Parathyroid adenoma (tissue), 2 donors: ENCODE data around the gene OSBPL2.

Experiments
- H2AFZ ChIP-seq: fragments of 300-600 bp; sonication (generic); one replicate; pipeline ENCODE4 v1.7.0; 2017; ENCODE audit warnings: antibody characterized with exemption, mild to moderate bottlenecking
- H3K27ac ChIP-seq: fragments of 300-600 bp; sonication (generic); one replicate; pipeline ENCODE4 v1.7.0; 2017
- H3K27me3 ChIP-seq: fragments of 300-600 bp; sonication (generic); one replicate; pipeline ENCODE4 v1.7.0; 2017; ENCODE audit warnings: low read length; ENCODE audit not compliant: control insufficient read depth, insufficient read depth
- H3K36me3 ChIP-seq: fragments of 300-600 bp; sonication (generic); one replicate; pipeline ENCODE4 v1.7.0; 2017; ENCODE audit warnings: low read length; ENCODE audit not compliant: control insufficient read depth, insufficient read depth
- H3K4me1 ChIP-seq: fragments of 300-600 bp; sonication (generic); one replicate; pipeline ENCODE4 v1.7.0; 2017; ENCODE audit warnings: control low read depth
- H3K4me2 ChIP-seq: fragments of 300-600 bp; sonication (generic); one replicate; pipeline ENCODE4 v1.7.0; 2017; ENCODE audit warnings: low read length
- H3K4me3 ChIP-seq: fragments of 300-600 bp; sonication (generic); one replicate; pipeline ENCODE4 v1.7.0; 2017; ENCODE audit warnings: low read depth, low read length
- H3K79me2 ChIP-seq: fragments of 300-600 bp; sonication (generic); one replicate; pipeline ENCODE4 v1.7.0; 2017; ENCODE audit warnings: control low read depth
- H3K9ac ChIP-seq: fragments of 300-600 bp; sonication (generic); one replicate; pipeline ENCODE4 v1.7.0; 2017; ENCODE audit warnings: mild to moderate bottlenecking
- H3K9me3 ChIP-seq: fragments of 300-600 bp; sonication (generic); one replicate; pipeline ENCODE4 v1.7.0; 2017; ENCODE audit warnings: low read length; ENCODE audit not compliant: control insufficient read depth
- TF ChIP-seq, protein P1 (sequence below): fragments of 300-600 bp; sonication (generic); IDR thresholded peaks from one replicate; pipeline ENCODE4 v1.7.0; 2017; ENCODE audit warnings: antibody characterized with exemption, mild to moderate bottlenecking
- donor health status: primary hyperparathyroidism.

OSBPL2 gene

DNA sequence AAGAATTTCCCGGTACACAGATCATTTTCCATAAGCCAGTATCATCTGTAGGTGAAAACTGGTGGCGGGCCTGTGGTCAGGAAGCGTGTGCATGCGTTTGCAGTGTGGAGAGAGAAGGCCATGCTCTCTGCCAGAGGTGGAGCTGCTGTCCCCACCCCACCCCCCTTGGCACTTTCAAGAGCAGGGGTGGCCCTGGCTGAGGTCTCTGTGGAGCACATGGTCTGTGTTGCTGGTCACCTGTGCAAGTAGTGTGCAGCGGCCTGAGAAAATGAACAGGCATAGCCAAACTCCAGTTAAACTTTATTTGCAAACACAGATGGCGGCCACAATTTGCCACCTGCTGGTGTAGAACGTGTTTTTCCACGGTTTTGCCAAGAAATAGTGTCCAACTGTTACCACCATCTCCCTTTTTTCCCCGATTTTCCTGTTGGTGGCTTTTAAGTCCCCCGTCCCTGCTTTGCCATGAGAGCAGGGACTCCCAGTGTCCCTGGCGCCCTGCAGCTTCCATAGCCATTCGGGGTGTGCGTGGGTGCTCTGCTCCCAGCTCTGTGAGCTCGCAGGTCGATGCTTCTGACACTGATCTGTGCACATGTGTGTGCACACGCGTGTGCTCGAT lies 66.9 kb downstream of the OSBPL2 start:
- no peak overlapping the region for H2AFZ ChIP-seq
- peaks cover 19% of the 10 kb centered on the region for H3K79me2 ChIP-seq
- H3K4me3 ChIP-seq = no peak overlapping the region
- H3K27me3 ChIP-seq = no peaks in the 10 kb centered on the region
- H3K27ac ChIP-seq = no peak overlapping the region
- H3K9ac ChIP-seq = no peak overlapping the region
- no peaks in the 10 kb centered on the region for H3K36me3 ChIP-seq
- H3K9me3 ChIP-seq = no peaks in the 10 kb centered on the region
- TF ChIP-seq, protein P1, sequence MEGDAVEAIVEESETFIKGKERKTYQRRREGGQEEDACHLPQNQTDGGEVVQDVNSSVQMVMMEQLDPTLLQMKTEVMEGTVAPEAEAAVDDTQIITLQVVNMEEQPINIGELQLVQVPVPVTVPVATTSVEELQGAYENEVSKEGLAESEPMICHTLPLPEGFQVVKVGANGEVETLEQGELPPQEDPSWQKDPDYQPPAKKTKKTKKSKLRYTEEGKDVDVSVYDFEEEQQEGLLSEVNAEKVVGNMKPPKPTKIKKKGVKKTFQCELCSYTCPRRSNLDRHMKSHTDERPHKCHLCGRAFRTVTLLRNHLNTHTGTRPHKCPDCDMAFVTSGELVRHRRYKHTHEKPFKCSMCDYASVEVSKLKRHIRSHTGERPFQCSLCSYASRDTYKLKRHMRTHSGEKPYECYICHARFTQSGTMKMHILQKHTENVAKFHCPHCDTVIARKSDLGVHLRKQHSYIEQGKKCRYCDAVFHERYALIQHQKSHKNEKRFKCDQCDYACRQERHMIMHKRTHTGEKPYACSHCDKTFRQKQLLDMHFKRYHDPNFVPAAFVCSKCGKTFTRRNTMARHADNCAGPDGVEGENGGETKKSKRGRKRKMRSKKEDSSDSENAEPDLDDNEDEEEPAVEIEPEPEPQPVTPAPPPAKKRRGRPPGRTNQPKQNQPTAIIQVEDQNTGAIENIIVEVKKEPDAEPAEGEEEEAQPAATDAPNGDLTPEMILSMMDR = no peak
- no peak overlapping the region for H3K4me2 ChIP-seq
- peaks cover 11% of the 10 kb centered on the region for H3K4me1 ChIP-seq

DNA sequence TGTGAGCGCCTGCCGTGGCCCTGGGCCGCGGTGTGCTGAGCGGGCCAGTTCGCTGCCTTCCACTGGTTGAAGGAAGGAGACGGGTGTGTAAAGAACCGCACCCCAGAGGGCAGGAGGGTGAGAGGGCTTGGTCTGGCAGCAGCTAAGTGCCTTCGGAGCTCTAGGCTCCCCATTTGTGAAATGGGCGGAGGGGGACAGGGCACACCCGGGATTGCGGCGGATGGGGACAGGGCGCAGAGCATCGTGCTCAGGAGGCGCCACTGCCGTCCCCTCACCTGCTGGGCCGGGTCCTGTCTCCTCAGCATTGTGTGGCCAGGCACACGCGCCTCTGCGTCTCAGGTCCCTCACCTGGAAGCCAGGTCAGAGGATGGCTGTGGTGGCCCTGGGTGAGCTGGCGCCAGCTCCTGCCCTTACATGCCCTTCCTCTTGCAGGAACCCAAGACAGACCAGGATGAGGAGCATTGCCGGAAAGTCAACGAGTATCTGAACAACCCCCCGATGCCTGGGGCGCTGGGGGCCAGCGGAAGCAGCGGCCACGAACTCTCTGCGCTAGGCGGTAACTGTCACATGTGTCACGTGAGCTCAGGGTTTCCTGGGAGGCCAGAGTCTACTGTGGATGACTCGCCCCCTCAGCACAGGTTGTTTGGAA lies 67.6 kb downstream of the OSBPL2 start:
- H3K9me3 ChIP-seq = no peaks in the 10 kb centered on the region
- no peaks in the 10 kb centered on the region for H3K27me3 ChIP-seq
- H3K4me1 ChIP-seq = peaks cover 11% of the 10 kb centered on the region
- H3K36me3 ChIP-seq = no peaks in the 10 kb centered on the region
- no peak overlapping the region for H2AFZ ChIP-seq
- peaks cover 19% of the 10 kb centered on the region for H3K79me2 ChIP-seq
- TF ChIP-seq, protein P1 = no peak
- H3K4me2 ChIP-seq = no peak overlapping the region
- no peak overlapping the region for H3K9ac ChIP-seq
- no peak overlapping the region for H3K4me3 ChIP-seq
- no peak overlapping the region for H3K27ac ChIP-seq

DNA sequence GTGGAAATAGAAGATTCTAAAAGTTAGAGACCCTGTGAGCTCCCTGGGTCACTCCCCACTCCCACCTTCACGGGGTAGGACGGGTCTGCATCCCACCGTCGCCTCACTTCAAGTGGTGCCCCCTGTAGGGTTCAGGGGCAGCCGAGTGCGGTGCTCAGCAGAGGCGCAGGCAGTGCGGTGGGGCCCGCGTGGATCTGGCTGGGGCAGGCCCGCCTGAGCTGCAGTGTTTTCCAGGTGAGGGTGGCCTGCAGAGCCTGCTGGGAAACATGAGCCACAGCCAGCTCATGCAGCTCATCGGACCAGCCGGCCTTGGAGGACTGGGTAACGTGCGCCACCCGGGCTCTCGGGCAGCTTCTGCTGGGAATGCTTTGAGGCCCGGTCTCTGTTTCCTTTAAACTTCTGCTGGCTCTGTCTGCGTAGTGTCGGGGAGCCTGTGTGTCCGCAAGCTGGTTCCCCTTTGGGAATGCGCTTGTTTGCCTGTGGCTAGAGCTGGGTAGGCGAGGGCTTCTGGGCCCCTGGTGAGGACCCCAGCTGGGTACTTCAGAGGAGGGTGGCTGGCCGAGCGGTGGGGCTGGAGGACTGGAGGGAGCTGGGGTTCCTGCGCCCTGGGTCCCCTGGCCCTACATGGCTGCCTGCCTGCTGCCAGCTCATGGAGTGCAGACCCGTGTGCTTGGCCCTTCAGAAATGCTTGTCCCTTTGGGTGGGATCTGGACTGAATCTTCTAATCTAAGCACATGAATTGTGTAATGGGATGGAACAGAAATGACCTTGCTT lies 68.3 kb downstream of the OSBPL2 start:
- H3K27ac ChIP-seq = no peak overlapping the region
- H3K27me3 ChIP-seq = no peaks in the 10 kb centered on the region
- no peak overlapping the region for H3K4me3 ChIP-seq
- no peaks in the 10 kb centered on the region for H3K9me3 ChIP-seq
- no peak overlapping the region for H3K9ac ChIP-seq
- no peak overlapping the region for H3K4me2 ChIP-seq
- no peaks in the 10 kb centered on the region for H3K36me3 ChIP-seq
- H2AFZ ChIP-seq = no peak overlapping the region
- TF ChIP-seq, protein P1 = no peak
- peaks cover 11% of the 10 kb centered on the region for H3K4me1 ChIP-seq
- peaks cover 19% of the 10 kb centered on the region for H3K79me2 ChIP-seq

DNA sequence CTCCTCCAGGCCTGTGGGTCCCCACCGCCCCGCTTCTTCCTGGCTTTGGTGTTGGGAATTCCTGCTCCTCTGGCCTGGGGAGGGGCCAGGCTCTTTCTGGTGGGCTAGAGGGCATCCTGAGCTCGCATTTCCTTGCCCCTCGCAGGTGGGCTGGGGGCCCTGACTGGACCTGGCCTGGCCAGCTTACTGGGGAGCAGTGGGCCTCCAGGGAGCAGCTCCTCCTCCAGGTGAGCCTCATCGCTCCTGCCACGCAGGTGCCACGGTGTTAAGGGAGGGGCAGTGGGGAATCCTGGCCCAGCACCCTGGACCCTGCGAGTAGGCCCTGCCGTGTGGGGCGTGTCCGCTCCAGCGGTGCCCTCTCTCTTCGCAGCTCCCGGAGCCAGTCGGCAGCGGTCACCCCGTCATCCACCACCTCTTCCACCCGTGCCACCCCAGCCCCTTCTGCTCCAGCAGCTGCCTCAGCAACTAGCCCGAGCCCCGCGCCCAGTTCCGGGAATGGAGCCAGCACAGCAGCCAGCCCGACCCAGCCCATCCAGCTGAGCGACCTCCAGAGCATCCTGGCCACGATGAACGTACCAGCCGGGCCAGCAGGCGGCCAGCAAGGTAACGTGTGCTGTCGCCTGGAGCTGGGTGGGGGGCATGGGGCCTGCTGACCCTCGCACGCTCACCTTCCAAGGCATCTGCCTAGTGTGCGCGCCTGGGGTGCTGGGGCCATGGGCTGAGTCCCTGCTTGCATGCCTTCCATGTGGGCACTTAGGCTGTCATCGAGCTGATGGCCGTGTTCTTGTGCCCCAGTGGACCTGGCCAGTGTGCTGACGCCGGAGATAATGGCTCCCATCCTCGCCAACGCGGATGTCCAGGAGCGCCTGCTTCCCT lies 69.1 kb downstream of the OSBPL2 start:
- no peaks in the 10 kb centered on the region for H3K36me3 ChIP-seq
- H3K27me3 ChIP-seq = no peaks in the 10 kb centered on the region
- no peak overlapping the region for H3K9ac ChIP-seq
- TF ChIP-seq, protein P1 = no peak
- no peak overlapping the region for H3K4me3 ChIP-seq
- no peaks in the 10 kb centered on the region for H3K9me3 ChIP-seq
- peaks cover 19% of the 10 kb centered on the region for H3K79me2 ChIP-seq
- no peak overlapping the region for H3K4me2 ChIP-seq
- H3K4me1 ChIP-seq = peaks cover 11% of the 10 kb centered on the region
- H2AFZ ChIP-seq = no peak overlapping the region
- H3K27ac ChIP-seq = no peak overlapping the region
